K562 (cell line): ENCODE data around the gene SLC7A4. TPM values are rescaled to one million over a fixed set of nuclear protein-coding genes. Genes with fewer than 3 reads are reported as not detected.

ENCODE experiments used
- CHD2 ChIP-seq: IDR thresholded peaks from 2 replicates; pipeline ENCODE4 v1.6.1; 2011; ENCODE audit warnings: low read depth, low read length
- DPF2 ChIP-seq: fragments of 450-650 bp; IDR thresholded peaks from 2 replicates; pipeline ENCODE4 v1.6.1; 2016
- ESRRB ChIP-seq: fragments of 250-450 bp; sonication (Bioruptor Pico); IDR thresholded peaks from 2 replicates; pipeline ENCODE4 v1.5.0; 2020; ENCODE audit warnings: mild to moderate bottlenecking, moderate library complexity, borderline replicate concordance
- HIVEP1 ChIP-seq: fragments of 250-450 bp; sonication (Bioruptor Pico); IDR thresholded peaks from 2 replicates; pipeline ENCODE4 v1.4.0; 2020; ENCODE audit warnings: mild to moderate bottlenecking
- KLF13 ChIP-seq: fragments of 450-650 bp; IDR thresholded peaks from 2 replicates; pipeline ENCODE4 v1.6.1; 2016; ENCODE audit warnings: missing genetic modification characterization, low read depth, mild to moderate bottlenecking, missing compliant biosample characterization, moderate library complexity, borderline replicate concordance
- LCOR ChIP-seq: sonication (generic); formaldehyde crosslinking; IDR thresholded peaks from 2 replicates; pipeline ENCODE4 v1.8.0; 2022; ENCODE audit warnings: mild to moderate bottlenecking, missing genetic modification reagents
- PHB2 ChIP-seq: fragments of 450-650 bp; IDR thresholded peaks from 2 replicates; pipeline ENCODE4 v1.6.1; 2017; ENCODE audit warnings: low read depth
- PHTF2 ChIP-seq: fragments of 250-450 bp; sonication (Bioruptor Pico); IDR thresholded peaks from 2 replicates; pipeline ENCODE4 v1.5.0; 2021; ENCODE audit warnings: mild to moderate bottlenecking
- POU5F1 ChIP-seq: fragments of 150-350 bp; IDR thresholded peaks from 2 replicates; pipeline ENCODE4 v1.6.1; 2014; ENCODE audit warnings: borderline replicate concordance, low read length, low read depth, mild to moderate bottlenecking; ENCODE audit not compliant: partially characterized antibody
- RBBP5 ChIP-seq: fragments of 200-600 bp; sonication (generic); IDR thresholded peaks from 2 replicates; pipeline ENCODE4 v1.6.1; 2012; ENCODE audit warnings: borderline replicate concordance, mild to moderate bottlenecking, low read length, control low read depth, inconsistent platforms; ENCODE audit not compliant: insufficient read depth, poor library complexity, severe bottlenecking
- RBM25 ChIP-seq: fragments of 200-400 bp; formaldehyde crosslinking; IDR thresholded peaks from 2 replicates; pipeline ENCODE4 v1.6.1; 2018; ENCODE audit warnings: low read length, low read depth, moderate library complexity; ENCODE audit not compliant: severe bottlenecking
- RBM39 ChIP-seq: fragments of 200-400 bp; formaldehyde crosslinking; optimal IDR thresholded peaks from 2 replicates; pipeline ENCODE3; 2018; ENCODE audit warnings: low read depth, low read length
- SP2 ChIP-seq: IDR thresholded peaks from 2 replicates; pipeline ENCODE4 v1.6.1; 2011; ENCODE audit warnings: mild to moderate bottlenecking, low read depth, low read length, moderate library complexity; ENCODE audit not compliant: poor library complexity, severe bottlenecking; ENCODE audit errors: extremely low read depth
- SREBF1 ChIP-seq: fragments of 150-350 bp; IDR thresholded peaks from 2 replicates; pipeline ENCODE4 v1.6.1; 2014; ENCODE audit warnings: antibody characterized with exemption, low read depth, low read length, borderline replicate concordance
- STAT5B ChIP-seq: fragments of 250-450 bp; sonication (Bioruptor Pico); IDR thresholded peaks from 2 replicates; pipeline ENCODE4 v1.8.0; 2021; ENCODE audit warnings: mild to moderate bottlenecking, inconsistent platforms
- TFAM ChIP-seq: fragments of 250-450 bp; sonication (Bioruptor Pico); conservative IDR thresholded peaks from 2 replicates; pipeline ENCODE4 v1.5.0; 2021; ENCODE audit warnings: mild to moderate bottlenecking, moderate library complexity
- ZBED1 ChIP-seq: IDR thresholded peaks from 2 replicates; pipeline ENCODE4 v1.6.1; 2014
- ZNF124 ChIP-seq: sonication (generic); formaldehyde crosslinking; IDR thresholded peaks from 2 replicates; pipeline ENCODE4 v1.8.1; 2022; ENCODE audit warnings: missing genetic modification reagents
- polyA plus RNA-seq, 8 experiments: library from polyadenylated mRNA; depleted of rRNA in 4 of 8; stranded (reverse) in 5 of 8; unstranded in 3 of 8; fragments of >200 nt; fragmentation: Nextera tagmentation in 2 of 8; fragmentation: Illumina TruSeq in 1 of 8; extraction: Ambion mirVana in 2 of 8; extraction: Trizol in 1 of 8; gene quantifications; 2 replicates each; pipeline versions ENCODE4 v1.2.1 to v1.2.3, GENCODE V29; 2011 to 2014; ENCODE audit warnings: inconsistent platforms in 1 of 8, missing spikeins in 1 of 8
- total RNA-seq, 7 experiments: library from RNA; depleted of rRNA in 6 of 7; stranded (reverse); fragments of >200 nt in 6 of 7; fragmentation: Illumina TruSeq in 2 of 7; extraction: Trizol in 2 of 7; gene quantifications; 2 replicates each; pipeline versions ENCODE4 v1.2.1 to v1.2.3, GENCODE V29; 2011 to 2021; ENCODE audit warnings: low replicate concordance in 1 of 7
- TF ChIP-seq, protein P1 (sequence below): fragments of 450-650 bp; conservative IDR thresholded peaks from 2 replicates; pipeline ENCODE4 v1.6.1; 2016; ENCODE audit warnings: missing genetic modification characterization, low read depth, mild to moderate bottlenecking, missing compliant biosample characterization, moderate library complexity
- TF ChIP-seq, protein P2 (sequence below): sonication (generic); formaldehyde crosslinking; IDR thresholded peaks from 2 replicates; pipeline ENCODE4 v1.8.0; 2023; ENCODE audit warnings: missing genetic modification reagents, mild to moderate bottlenecking, borderline replicate concordance
- TF ChIP-seq, protein P3 (sequence below), 2 experiments: IDR thresholded peaks; 2 replicates each; pipeline ENCODE4 v1.6.1; 2011; ENCODE audit warnings: borderline replicate concordance in 1 of 2, control low read depth in 1 of 2, low read depth in 1 of 2, low read length in 1 of 2, mild to moderate bottlenecking in 1 of 2, mixed read lengths in 1 of 2, moderate library complexity in 1 of 2; ENCODE audit not compliant: insufficient read depth in 1 of 2, insufficient read length in 1 of 2, poor library complexity in 1 of 2, severe bottlenecking in 1 of 2; ENCODE audit errors: extremely low read depth in 1 of 2

SLC7A4 gene
- total and polyA plus RNA-seq, 9 of the 15 experiments (the other 6 are each of a cell fraction or from before 2014, with no cell fraction given), result not detected

DNA sequence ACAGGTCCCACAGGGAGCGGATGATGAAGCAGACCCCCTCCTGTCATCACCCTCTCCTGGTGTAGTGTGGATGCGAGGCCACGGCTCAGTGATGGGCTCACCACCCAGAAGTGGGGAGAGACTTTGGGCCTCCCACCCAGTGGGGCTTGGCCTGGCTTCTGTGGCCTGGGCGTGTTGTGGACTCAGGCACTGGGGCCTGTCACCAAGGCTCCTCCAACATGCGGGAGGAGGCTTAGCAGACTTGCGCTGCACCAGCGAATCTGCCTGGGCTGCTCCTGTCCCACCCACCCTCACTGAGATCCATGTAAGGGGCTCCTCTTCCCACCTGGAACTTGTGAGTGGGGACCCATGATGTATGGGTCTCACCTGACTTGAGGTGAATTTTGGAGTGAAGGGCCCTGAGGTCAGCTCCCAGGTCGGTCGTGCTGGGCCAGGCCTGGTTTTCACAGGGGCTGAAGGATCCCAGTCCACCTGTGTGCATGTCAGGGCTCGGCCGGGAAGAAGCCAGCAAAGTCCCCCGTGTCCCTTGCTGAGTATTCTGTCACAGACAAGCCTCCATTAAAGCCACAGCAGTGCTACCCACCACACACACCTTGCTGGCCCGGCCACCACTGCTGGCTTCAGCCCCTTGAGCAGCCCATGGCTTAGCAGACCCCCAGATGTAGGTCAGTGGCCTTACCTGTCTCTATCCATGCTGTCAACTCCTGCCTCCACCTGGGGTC is 34.7 kb downstream of the SLC7A4 start (continued):
- 0 out of 2 replicates have a peak, but pooled peaks have one; percentile 10 for TF ChIP-seq CHD2
- TF ChIP-seq POU5F1, result no peak
- TF ChIP-seq RBM25, result no peak
- no peak for TF ChIP-seq SREBF1
- TF ChIP-seq ZNF124, result no peak
- TF ChIP-seq PHTF2, result peak; percentile 41; the same call in 1 of the 2 replicates
- TF ChIP-seq TFAM (CRISPR knock-in tag), result no peak
- no peak for TF ChIP-seq KLF13 (tag)
- no peak for TF ChIP-seq HIVEP1 (CRISPR knock-in tag)
- no peak for TF ChIP-seq PHB2
- no peak for TF ChIP-seq ESRRB (CRISPR knock-in tag)
- no peak for TF ChIP-seq RBM39
- no peak for TF ChIP-seq DPF2
- no peak for TF ChIP-seq ZBED1
- TF ChIP-seq STAT5B (CRISPR knock-in tag), result no peak
- no peak for TF ChIP-seq LCOR (CRISPR knock-in tag)
- TF ChIP-seq SP2, result no peak
- peak; percentile 24 for TF ChIP-seq RBBP5
- TF ChIP-seq, protein P1, sequence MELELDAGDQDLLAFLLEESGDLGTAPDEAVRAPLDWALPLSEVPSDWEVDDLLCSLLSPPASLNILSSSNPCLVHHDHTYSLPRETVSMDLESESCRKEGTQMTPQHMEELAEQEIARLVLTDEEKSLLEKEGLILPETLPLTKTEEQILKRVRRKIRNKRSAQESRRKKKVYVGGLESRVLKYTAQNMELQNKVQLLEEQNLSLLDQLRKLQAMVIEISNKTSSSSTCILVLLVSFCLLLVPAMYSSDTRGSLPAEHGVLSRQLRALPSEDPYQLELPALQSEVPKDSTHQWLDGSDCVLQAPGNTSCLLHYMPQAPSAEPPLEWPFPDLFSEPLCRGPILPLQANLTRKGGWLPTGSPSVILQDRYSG (tag), result no peak
- TF ChIP-seq, protein P2, sequence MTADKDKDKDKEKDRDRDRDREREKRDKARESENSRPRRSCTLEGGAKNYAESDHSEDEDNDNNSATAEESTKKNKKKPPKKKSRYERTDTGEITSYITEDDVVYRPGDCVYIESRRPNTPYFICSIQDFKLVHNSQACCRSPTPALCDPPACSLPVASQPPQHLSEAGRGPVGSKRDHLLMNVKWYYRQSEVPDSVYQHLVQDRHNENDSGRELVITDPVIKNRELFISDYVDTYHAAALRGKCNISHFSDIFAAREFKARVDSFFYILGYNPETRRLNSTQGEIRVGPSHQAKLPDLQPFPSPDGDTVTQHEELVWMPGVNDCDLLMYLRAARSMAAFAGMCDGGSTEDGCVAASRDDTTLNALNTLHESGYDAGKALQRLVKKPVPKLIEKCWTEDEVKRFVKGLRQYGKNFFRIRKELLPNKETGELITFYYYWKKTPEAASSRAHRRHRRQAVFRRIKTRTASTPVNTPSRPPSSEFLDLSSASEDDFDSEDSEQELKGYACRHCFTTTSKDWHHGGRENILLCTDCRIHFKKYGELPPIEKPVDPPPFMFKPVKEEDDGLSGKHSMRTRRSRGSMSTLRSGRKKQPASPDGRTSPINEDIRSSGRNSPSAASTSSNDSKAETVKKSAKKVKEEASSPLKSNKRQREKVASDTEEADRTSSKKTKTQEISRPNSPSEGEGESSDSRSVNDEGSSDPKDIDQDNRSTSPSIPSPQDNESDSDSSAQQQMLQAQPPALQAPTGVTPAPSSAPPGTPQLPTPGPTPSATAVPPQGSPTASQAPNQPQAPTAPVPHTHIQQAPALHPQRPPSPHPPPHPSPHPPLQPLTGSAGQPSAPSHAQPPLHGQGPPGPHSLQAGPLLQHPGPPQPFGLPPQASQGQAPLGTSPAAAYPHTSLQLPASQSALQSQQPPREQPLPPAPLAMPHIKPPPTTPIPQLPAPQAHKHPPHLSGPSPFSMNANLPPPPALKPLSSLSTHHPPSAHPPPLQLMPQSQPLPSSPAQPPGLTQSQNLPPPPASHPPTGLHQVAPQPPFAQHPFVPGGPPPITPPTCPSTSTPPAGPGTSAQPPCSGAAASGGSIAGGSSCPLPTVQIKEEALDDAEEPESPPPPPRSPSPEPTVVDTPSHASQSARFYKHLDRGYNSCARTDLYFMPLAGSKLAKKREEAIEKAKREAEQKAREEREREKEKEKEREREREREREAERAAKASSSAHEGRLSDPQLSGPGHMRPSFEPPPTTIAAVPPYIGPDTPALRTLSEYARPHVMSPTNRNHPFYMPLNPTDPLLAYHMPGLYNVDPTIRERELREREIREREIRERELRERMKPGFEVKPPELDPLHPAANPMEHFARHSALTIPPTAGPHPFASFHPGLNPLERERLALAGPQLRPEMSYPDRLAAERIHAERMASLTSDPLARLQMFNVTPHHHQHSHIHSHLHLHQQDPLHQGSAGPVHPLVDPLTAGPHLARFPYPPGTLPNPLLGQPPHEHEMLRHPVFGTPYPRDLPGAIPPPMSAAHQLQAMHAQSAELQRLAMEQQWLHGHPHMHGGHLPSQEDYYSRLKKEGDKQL (CRISPR knock-in tag), result no peak
- TF ChIP-seq, protein P3, sequence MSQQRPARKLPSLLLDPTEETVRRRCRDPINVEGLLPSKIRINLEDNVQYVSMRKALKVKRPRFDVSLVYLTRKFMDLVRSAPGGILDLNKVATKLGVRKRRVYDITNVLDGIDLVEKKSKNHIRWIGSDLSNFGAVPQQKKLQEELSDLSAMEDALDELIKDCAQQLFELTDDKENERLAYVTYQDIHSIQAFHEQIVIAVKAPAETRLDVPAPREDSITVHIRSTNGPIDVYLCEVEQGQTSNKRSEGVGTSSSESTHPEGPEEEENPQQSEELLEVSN (IDR thresholded peaks at IDR 0.05; ENCODE audit: borderline replicate concordance in 1 of 2, extremely low read depth in 1 of 2, insufficient read depth in 1 of 2, insufficient read length in 1 of 2, low read depth in 1 of 2, low read length in 1 of 2, poor library complexity in 1 of 2, severe bottlenecking in 1 of 2), result no peak
